Testis (tissue), 2 donors: ENCODE measurements around the gene TLCD1.

Experiments used
- POLR2A ChIP-seq: fragments of 450-650 bp; IDR thresholded peaks from one replicate; pipeline ENCODE4 v1.6.1; 2017; ENCODE audit warnings: antibody characterized with exemption, mild to moderate bottlenecking, moderate library complexity
- TF ChIP-seq, protein P1 (sequence below), 3 experiments: fragments of 450-650 bp in 2 of 3; fragments of 200-600 bp in 1 of 3; sonication (generic) in 1 of 3; IDR thresholded peaks; one replicate each; pipeline ENCODE4 v1.5.1; 2016 to 2019; ENCODE audit warnings: antibody characterized with exemption in 3 of 3, mild to moderate bottlenecking in 2 of 3, moderate library complexity in 1 of 3

DNA sequence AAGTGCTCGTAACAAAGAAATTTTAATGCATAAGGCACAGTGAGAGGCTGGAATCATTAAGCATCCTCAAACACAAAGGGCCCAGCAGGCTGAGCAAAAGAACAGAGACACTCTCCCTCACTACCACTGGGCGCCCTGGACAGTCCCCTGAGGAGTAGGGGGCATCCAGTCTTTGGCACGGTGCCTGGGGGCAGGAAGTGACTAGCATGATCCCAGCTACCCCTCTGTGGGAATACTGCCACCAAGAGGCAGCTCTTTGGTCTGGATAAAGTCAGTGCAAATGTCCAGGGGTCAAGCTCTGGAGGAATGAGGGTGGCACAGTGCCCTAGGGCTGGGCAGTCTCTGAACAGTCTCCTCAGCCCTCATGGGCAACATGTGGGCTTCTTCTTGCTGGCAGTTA is 11.8 kb downstream of the TLCD1 start:
- no peak for TF ChIP-seq POLR2A
- TF ChIP-seq, protein P1, sequence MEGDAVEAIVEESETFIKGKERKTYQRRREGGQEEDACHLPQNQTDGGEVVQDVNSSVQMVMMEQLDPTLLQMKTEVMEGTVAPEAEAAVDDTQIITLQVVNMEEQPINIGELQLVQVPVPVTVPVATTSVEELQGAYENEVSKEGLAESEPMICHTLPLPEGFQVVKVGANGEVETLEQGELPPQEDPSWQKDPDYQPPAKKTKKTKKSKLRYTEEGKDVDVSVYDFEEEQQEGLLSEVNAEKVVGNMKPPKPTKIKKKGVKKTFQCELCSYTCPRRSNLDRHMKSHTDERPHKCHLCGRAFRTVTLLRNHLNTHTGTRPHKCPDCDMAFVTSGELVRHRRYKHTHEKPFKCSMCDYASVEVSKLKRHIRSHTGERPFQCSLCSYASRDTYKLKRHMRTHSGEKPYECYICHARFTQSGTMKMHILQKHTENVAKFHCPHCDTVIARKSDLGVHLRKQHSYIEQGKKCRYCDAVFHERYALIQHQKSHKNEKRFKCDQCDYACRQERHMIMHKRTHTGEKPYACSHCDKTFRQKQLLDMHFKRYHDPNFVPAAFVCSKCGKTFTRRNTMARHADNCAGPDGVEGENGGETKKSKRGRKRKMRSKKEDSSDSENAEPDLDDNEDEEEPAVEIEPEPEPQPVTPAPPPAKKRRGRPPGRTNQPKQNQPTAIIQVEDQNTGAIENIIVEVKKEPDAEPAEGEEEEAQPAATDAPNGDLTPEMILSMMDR (IDR thresholded peaks at IDR 0.05): no peak
